Panc1 (cell line): Measurements from ENCODE around the gene ZNF154. TPM values are rescaled to one million over a fixed set of nuclear protein-coding genes. Genes with fewer than 3 reads are reported as not detected.

Source experiments
- ATAC-seq: fragments of 200-7000 bp; cut with Tn5 transposase; 2 replicates; pipeline ENCODE4 v1.9.1; 2020; ENCODE audit warnings: mild to moderate bottlenecking, moderate library complexity
- BruUV-seq: library from RNA; stranded (reverse); fragments of 400-500 nt; replicated peaks from 2 replicates; lab custom pipeline; 2021; lab: Mats Ljungman, UMichigan
- CTCF ChIA-PET: fragments of 300-600 bp; sonication (Branson Sonifier 250); formaldehyde crosslinking; loops from one replicate; lab custom pipeline; 2022; ENCODE audit warnings: antibody characterized with exemption; lab: Charles Lee
- POLR2A ChIA-PET: fragments of 300-600 bp; sonication (Branson Sonifier 250); formaldehyde crosslinking; loops from one replicate; lab custom pipeline; 2022; ENCODE audit warnings: antibody characterized with exemption; lab: Charles Lee
- DNase-seq: peaks from one replicate; pipeline ENCODE4 v3.0.0-alpha.2; 2010; ENCODE audit warnings: low read depth, low spot score
- H3K27ac ChIP-seq: 2 replicates; pipeline ENCODE4 v1.5.1; 2011; ENCODE audit warnings: mild to moderate bottlenecking, low read length, inconsistent platforms
- H3K27me3 ChIP-seq: fragments of 200-500 bp; sonication (Bioruptor generic); 2 replicates; pipeline ENCODE4 v1.6.0; 2014; ENCODE audit warnings: low read length, inconsistent platforms; ENCODE audit not compliant: control insufficient read depth, insufficient read depth
- H3K36me3 ChIP-seq: fragments of 200-500 bp; sonication (Bioruptor generic); 2 replicates; pipeline ENCODE4 v1.5.1; 2014; ENCODE audit warnings: inconsistent platforms, mild to moderate bottlenecking, low read length, moderate library complexity; ENCODE audit not compliant: control insufficient read depth, insufficient read depth
- H3K4me1 ChIP-seq: 2 replicates; pipeline ENCODE4 v1.5.1; 2011; ENCODE audit warnings: inconsistent platforms, mild to moderate bottlenecking, low read length, moderate library complexity; ENCODE audit not compliant: control insufficient read depth, insufficient read depth
- H3K4me3 ChIP-seq, 2 experiments: 2 replicates each; pipeline ENCODE4 v1.5.1; 2011 to 2012; ENCODE audit warnings: low read depth in 2 of 2, low read length in 2 of 2, mild to moderate bottlenecking in 2 of 2, inconsistent platforms in 1 of 2, moderate library complexity in 1 of 2
- H3K9me3 ChIP-seq: fragments of 200-500 bp; sonication (Bioruptor generic); 2 replicates; pipeline ENCODE4 v1.5.1; 2014; ENCODE audit warnings: low read depth, mild to moderate bottlenecking, inconsistent platforms, low read length, moderate library complexity; ENCODE audit not compliant: control insufficient read depth, insufficient read depth
- POLR2AphosphoS5 ChIP-seq: IDR thresholded peaks from 2 replicates; pipeline ENCODE4 v1.6.1; 2012; ENCODE audit warnings: mild to moderate bottlenecking, low read depth, low read length, moderate library complexity
- SIN3A ChIP-seq: IDR thresholded peaks from 2 replicates; pipeline ENCODE4 v1.6.1; 2012; ENCODE audit warnings: low read depth, mild to moderate bottlenecking, low read length, moderate library complexity, borderline replicate concordance; ENCODE audit not compliant: insufficient read depth
- TCF7L2 ChIP-seq: IDR thresholded peaks from 2 replicates; pipeline ENCODE4 v1.6.1; 2011; ENCODE audit warnings: mild to moderate bottlenecking, low read depth, low read length, inconsistent platforms
- in situ Hi-C: cut with HindIII; loops from 2 replicates; pipeline ENCODE4 v1.10.0; 2016; ENCODE audit warnings: low sequenced_read_pairs, low pct_unique_long_range_greater_than_20kb
- intact Hi-C: fragments of 100-400 bp; cut with micrococcal nuclease; formaldehyde crosslinking; loops from one replicate; pipeline ENCODE4 v1.10.0; 2022; ENCODE audit not compliant: unreplicated experiment
- total RNA-seq: library from RNA; stranded (reverse); gene quantifications from one replicate; pipeline ENCODE4 v1.2.1, GENCODE V29; 2021; ENCODE audit not compliant: unreplicated experiment
- TF ChIP-seq, protein P1 (sequence below): fragments of 450-650 bp; IDR thresholded peaks from 2 replicates; pipeline ENCODE4 v1.5.1; 2017; ENCODE audit warnings: mild to moderate bottlenecking
- TF ChIP-seq, protein P2 (sequence below), 2 experiments: IDR thresholded peaks; 2 replicates each; pipeline ENCODE4 v1.6.1; 2011 to 2012; ENCODE audit warnings: low read depth in 2 of 2, control low read depth in 1 of 2, low read length in 1 of 2, mild to moderate bottlenecking in 1 of 2, moderate library complexity in 1 of 2; ENCODE audit not compliant: insufficient read depth in 1 of 2

Gene ZNF154
- total RNA-seq, 1 experiment from 2014 or later, result not detected

DNA sequence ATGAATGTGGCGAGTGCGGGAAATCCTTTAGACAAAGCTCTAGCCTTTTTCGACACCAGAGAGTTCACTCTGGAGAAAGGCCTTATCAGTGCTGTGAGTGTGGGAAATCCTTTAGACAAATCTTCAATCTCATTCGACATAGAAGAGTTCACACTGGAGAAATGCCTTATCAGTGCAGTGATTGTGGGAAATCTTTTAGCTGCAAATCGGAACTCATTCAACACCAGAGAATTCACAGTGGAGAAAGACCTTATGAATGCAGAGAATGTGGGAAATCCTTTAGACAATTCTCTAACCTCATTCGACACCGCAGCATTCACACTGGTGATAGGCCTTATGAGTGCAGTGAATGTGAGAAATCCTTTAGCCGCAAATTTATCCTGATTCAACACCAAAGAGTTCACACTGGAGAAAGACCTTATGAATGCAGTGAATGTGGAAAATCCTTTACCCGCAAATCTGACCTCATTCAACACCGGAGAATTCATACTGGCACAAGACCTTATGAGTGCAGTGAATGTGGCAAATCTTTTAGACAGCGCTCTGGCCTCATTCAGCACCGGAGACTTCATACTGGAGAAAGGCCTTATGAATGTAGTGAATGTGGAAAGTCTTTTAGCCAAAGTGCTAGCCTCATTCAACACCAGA, 21.5 kb downstream of the ZNF154 start:
- POLR2A ChIA-PET, result no interaction called here
- H3K4me3 ChIP-seq, result no peak overlapping the region

DNA sequence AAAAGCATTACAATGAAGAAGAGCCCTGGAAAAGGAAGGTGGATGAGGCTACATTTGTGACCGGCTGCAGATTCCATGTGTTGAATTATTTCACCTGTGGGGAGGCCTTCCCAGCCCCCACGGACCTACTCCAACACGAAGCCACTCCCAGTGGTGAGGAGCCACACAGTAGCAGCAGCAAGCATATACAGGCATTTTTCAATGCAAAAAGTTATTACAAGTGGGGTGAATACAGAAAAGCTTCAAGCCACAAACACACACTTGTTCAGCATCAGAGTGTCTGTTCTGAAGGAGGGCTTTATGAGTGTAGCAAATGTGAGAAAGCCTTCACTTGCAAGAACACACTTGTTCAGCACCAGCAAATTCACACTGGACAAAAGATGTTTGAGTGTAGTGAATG, 22.3 kb downstream of the ZNF154 start:
- ATAC-seq (no peak), DNase-seq (no peak)
- POLR2A ChIA-PET, result no interaction called here
- Histone ChIP-seq H3K4me1 (no peaks in the 10 kb centered on the region), H3K27ac (no peak overlapping the region), H3K27me3 (no peaks in the 10 kb centered on the region), H3K9me3 (peaks cover 90% of the 10 kb centered on the region), H3K4me3 (no peak overlapping the region), H3K36me3 (0 out of 2 replicates have a peak, but pooled peaks cover 6% of the 10 kb centered on the region)
- in situ Hi-C loops, result no loop called here
- intact Hi-C loops, result no loop called here
- CTCF ChIA-PET, result no interaction called here
- TF ChIP-seq POLR2AphosphoS5 (no peak), TCF7L2 (no peak), SIN3A (no peak)
- TF ChIP-seq, protein P1, sequence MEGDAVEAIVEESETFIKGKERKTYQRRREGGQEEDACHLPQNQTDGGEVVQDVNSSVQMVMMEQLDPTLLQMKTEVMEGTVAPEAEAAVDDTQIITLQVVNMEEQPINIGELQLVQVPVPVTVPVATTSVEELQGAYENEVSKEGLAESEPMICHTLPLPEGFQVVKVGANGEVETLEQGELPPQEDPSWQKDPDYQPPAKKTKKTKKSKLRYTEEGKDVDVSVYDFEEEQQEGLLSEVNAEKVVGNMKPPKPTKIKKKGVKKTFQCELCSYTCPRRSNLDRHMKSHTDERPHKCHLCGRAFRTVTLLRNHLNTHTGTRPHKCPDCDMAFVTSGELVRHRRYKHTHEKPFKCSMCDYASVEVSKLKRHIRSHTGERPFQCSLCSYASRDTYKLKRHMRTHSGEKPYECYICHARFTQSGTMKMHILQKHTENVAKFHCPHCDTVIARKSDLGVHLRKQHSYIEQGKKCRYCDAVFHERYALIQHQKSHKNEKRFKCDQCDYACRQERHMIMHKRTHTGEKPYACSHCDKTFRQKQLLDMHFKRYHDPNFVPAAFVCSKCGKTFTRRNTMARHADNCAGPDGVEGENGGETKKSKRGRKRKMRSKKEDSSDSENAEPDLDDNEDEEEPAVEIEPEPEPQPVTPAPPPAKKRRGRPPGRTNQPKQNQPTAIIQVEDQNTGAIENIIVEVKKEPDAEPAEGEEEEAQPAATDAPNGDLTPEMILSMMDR, result no peak
- TF ChIP-seq, protein P2, sequence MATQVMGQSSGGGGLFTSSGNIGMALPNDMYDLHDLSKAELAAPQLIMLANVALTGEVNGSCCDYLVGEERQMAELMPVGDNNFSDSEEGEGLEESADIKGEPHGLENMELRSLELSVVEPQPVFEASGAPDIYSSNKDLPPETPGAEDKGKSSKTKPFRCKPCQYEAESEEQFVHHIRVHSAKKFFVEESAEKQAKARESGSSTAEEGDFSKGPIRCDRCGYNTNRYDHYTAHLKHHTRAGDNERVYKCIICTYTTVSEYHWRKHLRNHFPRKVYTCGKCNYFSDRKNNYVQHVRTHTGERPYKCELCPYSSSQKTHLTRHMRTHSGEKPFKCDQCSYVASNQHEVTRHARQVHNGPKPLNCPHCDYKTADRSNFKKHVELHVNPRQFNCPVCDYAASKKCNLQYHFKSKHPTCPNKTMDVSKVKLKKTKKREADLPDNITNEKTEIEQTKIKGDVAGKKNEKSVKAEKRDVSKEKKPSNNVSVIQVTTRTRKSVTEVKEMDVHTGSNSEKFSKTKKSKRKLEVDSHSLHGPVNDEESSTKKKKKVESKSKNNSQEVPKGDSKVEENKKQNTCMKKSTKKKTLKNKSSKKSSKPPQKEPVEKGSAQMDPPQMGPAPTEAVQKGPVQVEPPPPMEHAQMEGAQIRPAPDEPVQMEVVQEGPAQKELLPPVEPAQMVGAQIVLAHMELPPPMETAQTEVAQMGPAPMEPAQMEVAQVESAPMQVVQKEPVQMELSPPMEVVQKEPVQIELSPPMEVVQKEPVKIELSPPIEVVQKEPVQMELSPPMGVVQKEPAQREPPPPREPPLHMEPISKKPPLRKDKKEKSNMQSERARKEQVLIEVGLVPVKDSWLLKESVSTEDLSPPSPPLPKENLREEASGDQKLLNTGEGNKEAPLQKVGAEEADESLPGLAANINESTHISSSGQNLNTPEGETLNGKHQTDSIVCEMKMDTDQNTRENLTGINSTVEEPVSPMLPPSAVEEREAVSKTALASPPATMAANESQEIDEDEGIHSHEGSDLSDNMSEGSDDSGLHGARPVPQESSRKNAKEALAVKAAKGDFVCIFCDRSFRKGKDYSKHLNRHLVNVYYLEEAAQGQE (IDR thresholded peaks at IDR 0.05; ENCODE audit: insufficient read depth in 1 of 2, low read depth in 2 of 2, low read length in 1 of 2), result no peak
- BruUV-seq, result no TSS peak

More for the DNA sequence above, 21.5 kb downstream of the ZNF154 start:
- CTCF ChIA-PET, result no interaction called here
- H3K4me1 ChIP-seq, result no peaks in the 10 kb centered on the region
- no TSS peak for BruUV-seq
- H3K27ac ChIP-seq, result no peak overlapping the region
- intact Hi-C loops, result no loop called here
- H3K36me3 ChIP-seq, result 0 out of 2 replicates have a peak, but pooled peaks cover 6% of the 10 kb centered on the region
- DNase-seq, result no peak
- peaks cover 89% of the 10 kb centered on the region for H3K9me3 ChIP-seq
- TF ChIP-seq, protein P2 (IDR thresholded peaks at IDR 0.05; ENCODE audit: insufficient read depth in 1 of 2, low read depth in 2 of 2, low read length in 1 of 2), result no peak
- no peak for TF ChIP-seq SIN3A
- TF ChIP-seq TCF7L2, result no peak
- in situ Hi-C loops, result no loop called here
- H3K27me3 ChIP-seq, result no peaks in the 10 kb centered on the region
- no peak for ATAC-seq
